Measurements from ENCODE around the gene KCNG3. TPM values are rescaled to one million over a fixed set of nuclear protein-coding genes. Genes with fewer than 3 reads are reported as not detected.

Gene KCNG3
- total and polyA plus RNA-seq, 7 donors, result 0.23 to 1.8 (median 0.72) TPM; not detected in 1

GRCh38 chr2:42458396-42458795 is 35.4 kb downstream of the KCNG3 start:
- H3K9me3 ChIP-seq, result no peaks in the 10 kb centered on the region
- no peak overlapping the region for H3K4me3 ChIP-seq
- 89 to 92% methylated on average over 1 of the region's 1 CpG for WGBS, 2 donors
- TF ChIP-seq POLR2A (IDR thresholded peaks at IDR 0.05) (no peak), CTCF (IDR thresholded peaks at IDR 0.05) (no peak), POLR2AphosphoS5 (IDR thresholded peaks at IDR 0.05) (no peak)
- H3K36me3 ChIP-seq, result no peaks in the 10 kb centered on the region
- no peak overlapping the region for H3K27ac ChIP-seq
- H3K27me3 ChIP-seq, result no peaks in the 10 kb centered on the region
- intact Hi-C loops (cut with DNase I), result no loop called here
- DNase-seq, result no peak
- H3K4me1 ChIP-seq, result no peaks in the 10 kb centered on the region

GRCh38 chr2:42457011-42457410 is 36.8 kb downstream of the KCNG3 start:
- no peak overlapping the region for H3K4me3 ChIP-seq
- intact Hi-C loops (cut with DNase I), result no loop called here
- no peak for DNase-seq
- no peaks in the 10 kb centered on the region for H3K36me3 ChIP-seq
- no peak for TF ChIP-seq CTCF (IDR thresholded peaks at IDR 0.05)
- TF ChIP-seq POLR2A (IDR thresholded peaks at IDR 0.05), result no peak
- no peak for TF ChIP-seq EP300 (IDR thresholded peaks at IDR 0.05)
- TF ChIP-seq POLR2AphosphoS5 (IDR thresholded peaks at IDR 0.05), result no peak
- H3K27me3 ChIP-seq, result no peaks in the 10 kb centered on the region
- no peak overlapping the region for H3K27ac ChIP-seq
- 93% methylated on average over 6 of the region's 6 CpGs for WGBS, 2 donors
- H3K4me1 ChIP-seq, result no peaks in the 10 kb centered on the region
- H3K9me3 ChIP-seq, result no peaks in the 10 kb centered on the region

GRCh38 chr2:42456126-42456839 is 37.5 kb downstream of the KCNG3 start:
- Histone ChIP-seq H3K27ac (no peak overlapping the region), H3K4me3 (no peak overlapping the region), H3K27me3 (no peaks in the 10 kb centered on the region), H3K36me3 (no peaks in the 10 kb centered on the region), H3K9me3 (no peaks in the 10 kb centered on the region), H3K4me1 (no peaks in the 10 kb centered on the region)
- no peak for TF ChIP-seq EP300 (IDR thresholded peaks at IDR 0.05)
- no peak for TF ChIP-seq POLR2AphosphoS5 (IDR thresholded peaks at IDR 0.05)
- no peak for TF ChIP-seq CTCF (IDR thresholded peaks at IDR 0.05)
- TF ChIP-seq POLR2A (IDR thresholded peaks at IDR 0.05), result no peak
- intact Hi-C loops (cut with DNase I), result no loop called here
- DNase-seq, result no peak
- 49 to 85% methylated on average over 3 of the region's 3 CpGs for WGBS, 2 donors

- Histone ChIP-seq H3K36me3 (no peaks in the 10 kb centered on the region), H3K4me3 (no peak overlapping the region), H3K27ac (no peak overlapping the region), H3K4me1 (no peaks in the 10 kb centered on the region), H3K9me3 (no peaks in the 10 kb centered on the region), H3K27me3 (no peaks in the 10 kb centered on the region)
- WGBS, 2 donors, result 93 to 95% methylated on average over 2 of the region's 2 CpGs
- TF ChIP-seq POLR2AphosphoS5 (IDR thresholded peaks at IDR 0.05) (no peak), CTCF (IDR thresholded peaks at IDR 0.05) (no peak), POLR2A (IDR thresholded peaks at IDR 0.05) (no peak)
- intact Hi-C loops (cut with DNase I), result no loop called here
- DNase-seq, result no peak
These were observed 41.2 kb downstream of the KCNG3 start for GRCh38 chr2:42452545-42452944.

GRCh38 chr2:42450136-42450535 is 43.6 kb downstream of the KCNG3 start:
- DNase-seq, result no peak
- no peak overlapping the region for H3K4me3 ChIP-seq
- no peaks in the 10 kb centered on the region for H3K4me1 ChIP-seq
- intact Hi-C loops (cut with DNase I), result no loop called here
- no peaks in the 10 kb centered on the region for H3K27me3 ChIP-seq
- H3K27ac ChIP-seq, result no peak overlapping the region
- TF ChIP-seq EP300 (IDR thresholded peaks at IDR 0.05), result no peak
- no peak for TF ChIP-seq CTCF (IDR thresholded peaks at IDR 0.05)
- no peak for TF ChIP-seq POLR2AphosphoS5 (IDR thresholded peaks at IDR 0.05)
- TF ChIP-seq POLR2A (IDR thresholded peaks at IDR 0.05), result no peak
- no peaks in the 10 kb centered on the region for H3K9me3 ChIP-seq
- 60 to 72% methylated on average over 2 of the region's 2 CpGs for WGBS, 2 donors
- no peaks in the 10 kb centered on the region for H3K36me3 ChIP-seq
